NOMO-1 (cell line): ENCODE results near the gene ZNF319.

Experiments used
- DNase-seq, 2 experiments: peaks; one replicate each; lab custom pipeline; 2025; ENCODE audit not compliant: unreplicated experiment in 2 of 2; lab: John Stamatoyannopoulos, UW

Gene ZNF319

GRCh38 chr16:57999971-58000705 is at the start of gene ZNF319:
TSS of gene ZNF319 (minus strand) at chr16:58000672. CDS start at chr16:57998265, 2,407 bp downstream.
- no peak for DNase-seq

- DNase-seq: no peak
Measured at GRCh38 chr16:58049232-58050185, 49.0 kb upstream of the ZNF319 start.

GRCh38 chr16:58048494-58049231 is 48.2 kb upstream of the ZNF319 start:
- no peak for DNase-seq

- DNase-seq: no peak
Measured at GRCh38 chr16:58047557-58048348, 47.3 kb upstream of the ZNF319 start.

- no peak for DNase-seq
Measured at GRCh38 chr16:58046936-58047335, 46.5 kb upstream of the ZNF319 start.

GRCh38 chr16:58046054-58046881 is 45.8 kb upstream of the ZNF319 start:
- peak; percentile 8 to 14 for DNase-seq

- DNase-seq: no peak
Measured at GRCh38 chr16:58045096-58045495, 44.6 kb upstream of the ZNF319 start.

GRCh38 chr16:58044266-58045019 is 44.0 kb upstream of the ZNF319 start:
- DNase-seq: no peak

GRCh38 chr16:58043571-58044155 is 43.2 kb upstream of the ZNF319 start:
- no peak for DNase-seq

GRCh38 chr16:58042886-58043515 is 42.5 kb upstream of the ZNF319 start:
- no peak for DNase-seq

GRCh38 chr16:58042001-58042885 is 41.8 kb upstream of the ZNF319 start:
- no peak for DNase-seq

- no peak for DNase-seq
Measured at GRCh38 chr16:58041628-58041955, 41.1 kb upstream of the ZNF319 start.

- no peak for DNase-seq
Measured at GRCh38 chr16:58040945-58041627, 40.6 kb upstream of the ZNF319 start.

GRCh38 chr16:58040496-58040846 is 40.0 kb upstream of the ZNF319 start:
- no peak for DNase-seq

GRCh38 chr16:58039829-58040495 is 39.5 kb upstream of the ZNF319 start:
- DNase-seq: no peak

GRCh38 chr16:58038219-58038641 is 37.8 kb upstream of the ZNF319 start:
- DNase-seq: no peak
